ENCODE results near the gene EMC10. TPM values are rescaled to one million over a fixed set of nuclear protein-coding genes. Genes with fewer than 3 reads are reported as not detected.

Gene EMC10
- total and polyA plus RNA-seq, 10 of the 15 experiments (the other 5 are each of a cell fraction or from before 2014, with no cell fraction given), result 2.5 to 77.3 (median 20.3) TPM

DNA sequence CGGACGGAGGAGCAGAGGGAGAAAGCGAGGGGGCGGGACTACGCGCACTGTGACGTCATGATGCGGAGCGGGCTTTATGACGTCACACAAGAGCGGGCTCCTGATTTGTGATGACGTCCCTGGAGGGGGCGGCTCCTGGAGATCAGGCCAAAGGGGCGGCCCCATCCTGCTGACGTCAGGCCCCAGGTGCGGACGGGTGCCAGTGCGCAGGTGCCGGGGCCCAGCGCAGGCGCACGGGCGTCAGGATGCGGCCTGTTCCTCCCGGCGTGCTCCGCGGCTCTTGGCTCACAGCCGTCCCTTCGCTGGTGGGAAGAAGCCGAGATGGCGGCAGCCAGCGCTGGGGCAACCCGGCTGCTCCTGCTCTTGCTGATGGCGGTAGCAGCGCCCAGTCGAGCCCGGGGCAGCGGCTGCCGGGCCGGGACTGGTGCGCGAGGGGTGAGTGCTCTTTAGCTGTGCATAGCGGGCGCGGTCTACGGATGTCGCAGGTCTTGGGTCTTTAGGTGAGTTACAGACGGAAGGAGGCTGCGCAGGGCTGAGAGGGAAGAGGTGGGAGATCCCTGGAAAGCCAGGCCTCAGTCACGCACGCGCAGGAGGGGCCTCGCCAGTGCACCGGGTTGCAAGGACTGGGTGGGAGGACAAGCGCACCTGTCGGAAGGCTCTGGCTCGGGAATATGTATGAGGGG lies at the start of gene EMC10, which contains the start of gene GARIN5A (continued):
- TF ChIP-seq, protein P1, sequence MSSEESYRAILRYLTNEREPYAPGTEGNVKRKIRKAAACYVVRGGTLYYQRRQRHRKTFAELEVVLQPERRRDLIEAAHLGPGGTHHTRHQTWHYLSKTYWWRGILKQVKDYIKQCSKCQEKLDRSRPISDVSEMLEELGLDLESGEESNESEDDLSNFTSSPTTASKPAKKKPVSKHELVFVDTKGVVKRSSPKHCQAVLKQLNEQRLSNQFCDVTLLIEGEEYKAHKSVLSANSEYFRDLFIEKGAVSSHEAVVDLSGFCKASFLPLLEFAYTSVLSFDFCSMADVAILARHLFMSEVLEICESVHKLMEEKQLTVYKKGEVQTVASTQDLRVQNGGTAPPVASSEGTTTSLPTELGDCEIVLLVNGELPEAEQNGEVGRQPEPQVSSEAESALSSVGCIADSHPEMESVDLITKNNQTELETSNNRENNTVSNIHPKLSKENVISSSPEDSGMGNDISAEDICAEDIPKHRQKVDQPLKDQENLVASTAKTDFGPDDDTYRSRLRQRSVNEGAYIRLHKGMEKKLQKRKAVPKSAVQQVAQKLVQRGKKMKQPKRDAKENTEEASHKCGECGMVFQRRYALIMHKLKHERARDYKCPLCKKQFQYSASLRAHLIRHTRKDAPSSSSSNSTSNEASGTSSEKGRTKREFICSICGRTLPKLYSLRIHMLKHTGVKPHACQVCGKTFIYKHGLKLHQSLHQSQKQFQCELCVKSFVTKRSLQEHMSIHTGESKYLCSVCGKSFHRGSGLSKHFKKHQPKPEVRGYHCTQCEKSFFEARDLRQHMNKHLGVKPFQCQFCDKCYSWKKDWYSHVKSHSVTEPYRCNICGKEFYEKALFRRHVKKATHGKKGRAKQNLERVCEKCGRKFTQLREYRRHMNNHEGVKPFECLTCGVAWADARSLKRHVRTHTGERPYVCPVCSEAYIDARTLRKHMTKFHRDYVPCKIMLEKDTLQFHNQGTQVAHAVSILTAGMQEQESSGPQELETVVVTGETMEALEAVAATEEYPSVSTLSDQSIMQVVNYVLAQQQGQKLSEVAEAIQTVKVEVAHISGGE (CRISPR knock-in tag; IDR thresholded peaks at IDR 0.05), result no peak
- TF ChIP-seq RCOR1 (conservative IDR thresholded peaks at IDR 0.05; ENCODE audit: low read depth, low read length) (no peak), KDM1A (IDR thresholded peaks at IDR 0.05; ENCODE audit: borderline replicate concordance) (no peak), EGR1 (IDR thresholded peaks at IDR 0.05; ENCODE audit: borderline replicate concordance in 1 of 2, low read depth in 2 of 2, low read length in 2 of 2) (peak in 1 of 2 experiments; percentile 44; a peak in 1 of 3 replicates), NRF1 (conservative IDR thresholded peaks at IDR 0.05; ENCODE audit: low read depth, low read length) (peak; percentile 99), ZNF384 (IDR thresholded peaks at IDR 0.05; ENCODE audit: borderline replicate concordance, low read depth, low read length) (no peak), CBX3 (IDR thresholded peaks at IDR 0.05; ENCODE audit: borderline replicate concordance, low read depth) (no peak), EED (IDR thresholded peaks at IDR 0.05; ENCODE audit: low read depth) (0 out of 2 replicates have a peak, but pooled peaks have one; percentile 13), LARP7 (IDR thresholded peaks at IDR 0.05) (peak; percentile 35; the same call in 1 of the 2 replicates), DPF2 (IDR thresholded peaks at IDR 0.05) (peak; percentile 66; the same call in 1 of the 2 replicates), RAD21 (IDR thresholded peaks at IDR 0.05; ENCODE audit: insufficient read depth, low read depth, low read length) (no peak), SIN3A (IDR thresholded peaks at IDR 0.05; ENCODE audit: low read depth, low read length) (0 out of 2 replicates have a peak, but pooled peaks have one; percentile 20), FOS (IDR thresholded peaks at IDR 0.05; ENCODE audit: borderline replicate concordance, extremely low read depth, insufficient read length) (no peak), SMAD1 (IDR thresholded peaks at IDR 0.05; ENCODE audit: low read depth, partially characterized antibody) (peak; percentile 43), MEF2A (IDR thresholded peaks at IDR 0.05; ENCODE audit: insufficient read depth, low read depth, low read length) (no peak), MEF2B (IDR thresholded peaks at IDR 0.05; ENCODE audit: partially characterized antibody, poor library complexity, severe bottlenecking) (no peak), NFYB (IDR thresholded peaks at IDR 0.05; ENCODE audit: insufficient read depth, low read depth, low read length) (no peak)
- TF ChIP-seq, protein P2, sequence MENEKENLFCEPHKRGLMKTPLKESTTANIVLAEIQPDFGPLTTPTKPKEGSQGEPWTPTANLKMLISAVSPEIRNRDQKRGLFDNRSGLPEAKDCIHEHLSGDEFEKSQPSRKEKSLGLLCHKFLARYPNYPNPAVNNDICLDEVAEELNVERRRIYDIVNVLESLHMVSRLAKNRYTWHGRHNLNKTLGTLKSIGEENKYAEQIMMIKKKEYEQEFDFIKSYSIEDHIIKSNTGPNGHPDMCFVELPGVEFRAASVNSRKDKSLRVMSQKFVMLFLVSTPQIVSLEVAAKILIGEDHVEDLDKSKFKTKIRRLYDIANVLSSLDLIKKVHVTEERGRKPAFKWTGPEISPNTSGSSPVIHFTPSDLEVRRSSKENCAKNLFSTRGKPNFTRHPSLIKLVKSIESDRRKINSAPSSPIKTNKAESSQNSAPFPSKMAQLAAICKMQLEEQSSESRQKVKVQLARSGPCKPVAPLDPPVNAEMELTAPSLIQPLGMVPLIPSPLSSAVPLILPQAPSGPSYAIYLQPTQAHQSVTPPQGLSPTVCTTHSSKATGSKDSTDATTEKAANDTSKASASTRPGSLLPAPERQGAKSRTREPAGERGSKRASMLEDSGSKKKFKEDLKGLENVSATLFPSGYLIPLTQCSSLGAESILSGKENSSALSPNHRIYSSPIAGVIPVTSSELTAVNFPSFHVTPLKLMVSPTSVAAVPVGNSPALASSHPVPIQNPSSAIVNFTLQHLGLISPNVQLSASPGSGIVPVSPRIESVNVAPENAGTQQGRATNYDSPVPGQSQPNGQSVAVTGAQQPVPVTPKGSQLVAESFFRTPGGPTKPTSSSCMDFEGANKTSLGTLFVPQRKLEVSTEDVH (IDR thresholded peaks at IDR 0.05; ENCODE audit: low read depth, partially characterized antibody), result peak; percentile 56
- TF ChIP-seq, protein P3, sequence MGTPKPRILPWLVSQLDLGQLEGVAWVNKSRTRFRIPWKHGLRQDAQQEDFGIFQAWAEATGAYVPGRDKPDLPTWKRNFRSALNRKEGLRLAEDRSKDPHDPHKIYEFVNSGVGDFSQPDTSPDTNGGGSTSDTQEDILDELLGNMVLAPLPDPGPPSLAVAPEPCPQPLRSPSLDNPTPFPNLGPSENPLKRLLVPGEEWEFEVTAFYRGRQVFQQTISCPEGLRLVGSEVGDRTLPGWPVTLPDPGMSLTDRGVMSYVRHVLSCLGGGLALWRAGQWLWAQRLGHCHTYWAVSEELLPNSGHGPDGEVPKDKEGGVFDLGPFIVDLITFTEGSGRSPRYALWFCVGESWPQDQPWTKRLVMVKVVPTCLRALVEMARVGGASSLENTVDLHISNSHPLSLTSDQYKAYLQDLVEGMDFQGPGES (IDR thresholded peaks at IDR 0.05), result no peak
- TF ChIP-seq, protein P4, sequence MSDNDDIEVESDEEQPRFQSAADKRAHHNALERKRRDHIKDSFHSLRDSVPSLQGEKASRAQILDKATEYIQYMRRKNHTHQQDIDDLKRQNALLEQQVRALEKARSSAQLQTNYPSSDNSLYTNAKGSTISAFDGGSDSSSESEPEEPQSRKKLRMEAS (IDR thresholded peaks at IDR 0.05; ENCODE audit: low read depth, low read length), result no peak
- TF ChIP-seq, protein P5, sequence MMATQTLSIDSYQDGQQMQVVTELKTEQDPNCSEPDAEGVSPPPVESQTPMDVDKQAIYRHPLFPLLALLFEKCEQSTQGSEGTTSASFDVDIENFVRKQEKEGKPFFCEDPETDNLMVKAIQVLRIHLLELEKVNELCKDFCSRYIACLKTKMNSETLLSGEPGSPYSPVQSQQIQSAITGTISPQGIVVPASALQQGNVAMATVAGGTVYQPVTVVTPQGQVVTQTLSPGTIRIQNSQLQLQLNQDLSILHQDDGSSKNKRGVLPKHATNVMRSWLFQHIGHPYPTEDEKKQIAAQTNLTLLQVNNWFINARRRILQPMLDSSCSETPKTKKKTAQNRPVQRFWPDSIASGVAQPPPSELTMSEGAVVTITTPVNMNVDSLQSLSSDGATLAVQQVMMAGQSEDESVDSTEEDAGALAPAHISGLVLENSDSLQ (IDR thresholded peaks at IDR 0.05), result peak; percentile 54; the same call in 1 of the 2 replicates
